HG03039 (cell line): Measurements from ENCODE around the gene ARFRP1.

Experiments
- ATAC-seq: cut with Tn5 transposase; IDR thresholded peaks from one replicate; pipeline ENCODE4 v1.9.1; 2021; ENCODE audit warnings: mild to moderate bottlenecking, moderate library complexity; ENCODE audit not compliant: unreplicated experiment

ARFRP1 gene

GRCh38 chr20:63744158-63744557 lies 36.4 kb upstream of the ARFRP1 start:
- ATAC-seq = no peak

- ATAC-seq = no peak
Observed at GRCh38 chr20:63743210-63743970, 35.6 kb upstream of the ARFRP1 start.

GRCh38 chr20:63742381-63743024 lies 34.7 kb upstream of the ARFRP1 start:
- ATAC-seq = no peak

- ATAC-seq = no peak
Observed at GRCh38 chr20:63741676-63742380, 34.1 kb upstream of the ARFRP1 start.

- no peak for ATAC-seq
Observed at GRCh38 chr20:63741354-63741675, 33.5 kb upstream of the ARFRP1 start.

- no peak for ATAC-seq
Observed at GRCh38 chr20:63740627-63741353, 33.0 kb upstream of the ARFRP1 start.

- peak; percentile 11 for ATAC-seq
Observed at GRCh38 chr20:63740070-63740626, 32.4 kb upstream of the ARFRP1 start.

- peak; percentile 32 for ATAC-seq
Observed at GRCh38 chr20:63739130-63740069, 31.6 kb upstream of the ARFRP1 start, which contains the start of gene SLC2A4RG. Gene SLC2A4RG, plus strand, starts transcription at chr20:63739776. Its CDS starts 137 bp downstream, at chr20:63739913.

- ATAC-seq = no peak
Observed at GRCh38 chr20:63738687-63739129, 30.9 kb upstream of the ARFRP1 start.

GRCh38 chr20:63737945-63738686 lies 30.3 kb upstream of the ARFRP1 start:
- ATAC-seq = no peak

GRCh38 chr20:63737695-63737944 lies 29.8 kb upstream of the ARFRP1 start:
- no peak for ATAC-seq

GRCh38 chr20:63736893-63737694 lies 29.3 kb upstream of the ARFRP1 start:
- ATAC-seq = no peak

- ATAC-seq = no peak
Observed at GRCh38 chr20:63735859-63736718, 28.3 kb upstream of the ARFRP1 start, which contains the start of gene LIME1. Gene LIME1, plus strand, starts transcription at chr20:63736664. Its CDS starts 886 bp downstream, at chr20:63737550.

- no peak for ATAC-seq
Observed at GRCh38 chr20:63734946-63735858, 27.4 kb upstream of the ARFRP1 start.

- no peak for ATAC-seq
Observed at GRCh38 chr20:63734111-63734945, 26.6 kb upstream of the ARFRP1 start.
